ENCODE data around the gene ZNG1F.
"Not testable (repeated sequence)": the region's sequence is repeated elsewhere in the genome, so short reads cannot be mapped to it uniquely, and the experiment has no call there.

Gene ZNG1F

DNA sequence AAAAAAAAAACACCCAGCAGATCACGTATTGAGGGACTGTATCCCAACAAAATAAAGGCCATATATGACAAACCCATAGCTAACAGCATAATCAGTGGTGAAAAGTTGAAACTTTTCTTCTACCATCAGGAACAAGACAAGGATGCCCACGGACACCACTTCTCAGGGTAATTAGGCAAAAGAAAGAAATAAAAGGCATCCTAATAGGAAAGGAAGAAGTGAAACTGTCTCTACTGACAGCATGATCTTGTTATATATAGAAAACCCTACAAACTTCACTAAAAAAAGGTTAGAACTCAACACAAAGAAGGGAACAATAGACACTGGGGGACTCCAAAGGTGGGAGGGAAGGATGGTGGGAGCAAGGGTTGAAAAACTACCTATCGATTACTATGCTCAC, 102.9 kb downstream of the ZNG1F start:
- DNase-seq (ENCODE audit: low read depth), result not testable (repeated sequence)

- not testable (repeated sequence) for DNase-seq (ENCODE audit: low read depth)
These were observed 106.8 kb downstream of the ZNG1F start for GRCh38 chr9:41082358-41082757.
